ENCODE results near the gene TFDP2.

The TFDP2 gene

DNA sequence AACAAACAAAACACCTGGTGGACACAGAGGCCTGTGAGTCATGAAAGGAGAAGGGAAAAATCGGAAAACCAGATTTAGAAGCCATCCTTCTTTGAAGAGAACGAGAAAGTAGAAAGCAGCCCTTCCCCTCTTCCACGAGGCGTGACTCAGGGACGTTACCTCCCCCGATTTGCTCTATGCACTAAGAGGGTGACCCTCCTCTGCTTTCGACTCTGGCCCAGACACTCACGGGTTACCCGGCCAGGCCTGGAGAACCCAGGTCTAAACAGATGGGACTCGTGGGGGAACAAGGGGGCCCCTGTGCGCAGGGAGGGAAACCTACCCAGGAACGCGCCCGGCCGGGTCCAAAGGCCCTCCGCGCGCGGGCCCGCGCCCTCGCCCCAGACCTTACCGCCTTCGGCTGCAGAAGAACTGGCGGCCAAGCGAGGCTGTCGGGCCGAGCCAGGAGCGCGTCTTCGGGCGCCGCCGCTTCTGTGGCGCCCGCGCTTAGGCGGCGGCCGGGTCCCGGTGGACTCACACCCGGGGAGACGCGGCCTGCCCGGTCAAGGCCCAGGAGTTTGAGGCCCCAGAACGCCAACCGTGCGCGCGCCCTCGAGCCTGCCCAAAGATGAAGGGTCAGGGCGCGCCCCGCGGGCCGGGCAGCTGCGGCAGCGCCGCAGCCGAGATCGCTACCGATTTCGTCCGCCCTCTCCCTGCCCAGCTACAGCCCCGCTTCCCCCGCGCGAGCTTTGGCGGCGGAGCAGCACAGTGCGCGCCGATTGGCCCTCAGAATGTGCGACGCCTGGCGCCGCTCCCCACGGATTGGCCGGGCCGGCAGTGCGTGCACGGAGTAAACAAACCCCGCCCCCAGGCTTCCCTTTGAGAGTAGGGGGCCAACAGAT, at the start of gene TFDP2:
Gene TFDP2 (minus strand): TSS at position 753 of the 881 bp plus-strand sequence. CDS start 47,795 bp downstream, outside the sequence.
- peaks cover 29% of the 10 kb centered on the region for H3K79me2 ChIP-seq (ENCODE audit: control insufficient read depth, insufficient read depth, low read length, unreplicated experiment)
- no peaks in the 10 kb centered on the region for H3K36me3 ChIP-seq (ENCODE audit: insufficient read depth, low read length)
- peak within 1 kb of the TSS; percentile 94 for H3K4me3 ChIP-seq (ENCODE audit: low read depth, low read length)
- peak within 1 kb of the TSS; percentile 93 for H2AFZ ChIP-seq (ENCODE audit: low read length, unreplicated experiment)
- peaks cover 14% of the 10 kb centered on the region for H3K4me1 ChIP-seq (ENCODE audit: control insufficient read depth, insufficient read depth, low read length, unreplicated experiment)
- peak within 1 kb of the TSS; percentile 59 for H3K27ac ChIP-seq (ENCODE audit: low read depth, low read length)
- no peaks in the 10 kb centered on the region for H3K27me3 ChIP-seq (ENCODE audit: insufficient read depth, low read length)

DNA sequence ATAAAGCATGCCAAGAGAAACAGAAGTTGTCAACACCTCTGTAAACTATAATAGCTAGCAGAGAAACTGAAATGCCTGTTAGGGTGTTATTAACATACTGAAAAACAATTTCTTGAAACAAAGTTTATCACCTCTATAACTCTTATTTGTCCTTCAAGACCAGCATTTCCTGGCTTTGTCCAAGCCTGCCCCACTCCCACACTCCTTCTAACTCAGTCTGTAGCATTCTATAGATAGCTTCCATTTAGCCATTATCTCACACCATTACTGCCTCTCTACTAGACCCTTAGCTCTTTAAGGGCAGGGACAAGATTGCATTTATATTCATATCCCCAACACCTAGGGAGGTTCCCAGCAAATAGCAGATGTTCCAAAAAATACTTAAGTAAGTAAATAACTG, 39.5 kb upstream of the TFDP2 start:
- peaks cover 25% of the 10 kb centered on the region for H3K36me3 ChIP-seq (ENCODE audit: insufficient read depth, low read length)
- no peaks in the 10 kb centered on the region for H3K4me1 ChIP-seq (ENCODE audit: control insufficient read depth, insufficient read depth, low read length, unreplicated experiment)
- no peaks in the 10 kb centered on the region for H3K79me2 ChIP-seq (ENCODE audit: control insufficient read depth, insufficient read depth, low read length, unreplicated experiment)

GRCh38 chr3:142180761-142181362, 31.5 kb upstream of the TFDP2 start:
- H3K4me3 ChIP-seq (ENCODE audit: low read depth, low read length), result no peak overlapping the region
- H3K36me3 ChIP-seq (ENCODE audit: insufficient read depth, low read length), result peaks cover 35% of the 10 kb centered on the region
- H3K27me3 ChIP-seq (ENCODE audit: insufficient read depth, low read length), result no peaks in the 10 kb centered on the region
- H3K4me1 ChIP-seq (ENCODE audit: control insufficient read depth, insufficient read depth, low read length, unreplicated experiment), result no peaks in the 10 kb centered on the region
- no peak overlapping the region for H3K27ac ChIP-seq (ENCODE audit: low read depth, low read length)
- H3K79me2 ChIP-seq (ENCODE audit: control insufficient read depth, insufficient read depth, low read length, unreplicated experiment), result no peaks in the 10 kb centered on the region
- H2AFZ ChIP-seq (ENCODE audit: low read length, unreplicated experiment), result no peak overlapping the region

More for the DNA sequence above, 39.5 kb upstream of the TFDP2 start:
- Histone ChIP-seq H3K4me3 (ENCODE audit: low read depth, low read length) (no peak overlapping the region), H3K27ac (ENCODE audit: low read depth, low read length) (no peak overlapping the region), H2AFZ (ENCODE audit: low read length, unreplicated experiment) (no peak overlapping the region), H3K27me3 (ENCODE audit: insufficient read depth, low read length) (no peaks in the 10 kb centered on the region)

DNA sequence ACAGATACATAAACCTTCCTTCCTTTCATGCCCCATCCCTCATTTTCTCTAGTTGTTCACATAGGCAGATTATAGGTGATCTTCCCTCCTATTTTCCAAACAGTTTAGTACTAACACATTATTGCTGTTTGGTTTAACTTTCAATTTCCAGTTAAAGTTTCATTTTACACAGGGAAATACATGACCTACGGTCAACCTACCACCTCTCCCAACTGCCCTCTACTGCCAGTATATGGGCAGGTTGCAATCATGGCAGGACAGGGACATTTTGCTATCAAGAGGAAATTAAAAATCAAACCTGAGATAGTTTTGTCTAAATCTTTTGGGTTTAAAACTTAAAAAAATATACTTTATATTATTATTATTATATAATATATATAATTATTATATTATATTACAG, 26.1 kb upstream of the TFDP2 start:
- Histone ChIP-seq H3K4me3 (ENCODE audit: low read depth, low read length) (no peak overlapping the region), H3K4me1 (ENCODE audit: control insufficient read depth, insufficient read depth, low read length, unreplicated experiment) (no peaks in the 10 kb centered on the region), H3K79me2 (ENCODE audit: control insufficient read depth, insufficient read depth, low read length, unreplicated experiment) (no peaks in the 10 kb centered on the region), H3K36me3 (ENCODE audit: insufficient read depth, low read length) (peaks cover 30% of the 10 kb centered on the region), H3K27me3 (ENCODE audit: insufficient read depth, low read length) (no peaks in the 10 kb centered on the region), H2AFZ (ENCODE audit: low read length, unreplicated experiment) (no peak overlapping the region), H3K27ac (ENCODE audit: low read depth, low read length) (no peak overlapping the region)

GRCh38 chr3:142174559-142174958, 25.2 kb upstream of the TFDP2 start:
- no peak overlapping the region for H3K27ac ChIP-seq (ENCODE audit: low read depth, low read length)

DNA sequence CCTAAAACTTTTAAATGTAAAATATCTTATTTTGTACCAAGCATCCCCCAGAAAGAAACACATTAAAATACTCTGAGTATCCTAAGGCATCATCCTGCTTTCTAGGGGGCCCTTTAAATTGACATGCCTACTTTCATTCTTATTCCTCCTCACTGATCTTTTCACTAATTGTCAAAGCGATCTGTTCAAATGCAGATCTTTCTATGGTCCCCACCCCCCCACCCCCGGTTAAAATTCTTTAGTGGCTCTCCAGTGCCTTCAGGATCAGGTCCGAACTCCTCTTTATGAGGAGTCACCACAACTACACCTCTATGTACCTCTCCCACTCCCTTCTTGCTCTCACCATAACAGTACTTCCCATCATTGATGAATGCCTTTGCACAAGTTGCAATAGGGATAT, 19.2 kb upstream of the TFDP2 start:
- Histone ChIP-seq H2AFZ (ENCODE audit: low read length, unreplicated experiment) (no peak overlapping the region), H3K27ac (ENCODE audit: low read depth, low read length) (no peak overlapping the region), H3K36me3 (ENCODE audit: insufficient read depth, low read length) (peaks cover 28% of the 10 kb centered on the region), H3K27me3 (ENCODE audit: insufficient read depth, low read length) (no peaks in the 10 kb centered on the region), H3K79me2 (ENCODE audit: control insufficient read depth, insufficient read depth, low read length, unreplicated experiment) (no peaks in the 10 kb centered on the region), H3K4me3 (ENCODE audit: low read depth, low read length) (no peak overlapping the region), H3K4me1 (ENCODE audit: control insufficient read depth, insufficient read depth, low read length, unreplicated experiment) (peaks cover 15% of the 10 kb centered on the region)

More at GRCh38 chr3:142174559-142174958, 25.2 kb upstream of the TFDP2 start:
- no peak overlapping the region for H3K4me3 ChIP-seq (ENCODE audit: low read depth, low read length)
- H3K4me1 ChIP-seq (ENCODE audit: control insufficient read depth, insufficient read depth, low read length, unreplicated experiment), result no peaks in the 10 kb centered on the region
- no peaks in the 10 kb centered on the region for H3K27me3 ChIP-seq (ENCODE audit: insufficient read depth, low read length)
- H2AFZ ChIP-seq (ENCODE audit: low read length, unreplicated experiment), result no peak overlapping the region
- H3K36me3 ChIP-seq (ENCODE audit: insufficient read depth, low read length), result peaks cover 38% of the 10 kb centered on the region
- H3K79me2 ChIP-seq (ENCODE audit: control insufficient read depth, insufficient read depth, low read length, unreplicated experiment), result no peaks in the 10 kb centered on the region

DNA sequence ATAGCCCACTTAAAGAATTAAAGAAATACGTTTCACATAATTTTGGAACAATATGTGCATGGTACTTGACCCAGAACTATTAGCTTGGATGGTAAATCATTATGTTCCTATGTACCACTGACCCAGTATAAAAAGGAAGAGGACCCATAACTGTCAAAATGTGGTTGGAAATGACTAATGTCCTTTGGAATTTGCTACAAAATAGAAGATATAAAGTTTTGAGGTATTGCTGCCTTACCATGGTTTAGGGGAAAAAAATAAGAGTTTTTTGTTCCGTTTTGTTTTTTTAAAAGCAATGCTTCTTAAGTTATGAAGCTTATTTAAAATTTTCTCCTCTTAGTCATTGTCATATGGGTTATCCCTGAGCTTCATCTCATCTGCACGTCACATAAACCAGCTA, 15.8 kb upstream of the TFDP2 start:
- H2AFZ ChIP-seq (ENCODE audit: low read length, unreplicated experiment), result no peak overlapping the region
- no peaks in the 10 kb centered on the region for H3K27me3 ChIP-seq (ENCODE audit: insufficient read depth, low read length)
- no peak overlapping the region for H3K4me3 ChIP-seq (ENCODE audit: low read depth, low read length)
- no peaks in the 10 kb centered on the region for H3K79me2 ChIP-seq (ENCODE audit: control insufficient read depth, insufficient read depth, low read length, unreplicated experiment)
- H3K36me3 ChIP-seq (ENCODE audit: insufficient read depth, low read length), result peaks cover 20% of the 10 kb centered on the region
- H3K4me1 ChIP-seq (ENCODE audit: control insufficient read depth, insufficient read depth, low read length, unreplicated experiment), result peaks cover 15% of the 10 kb centered on the region
- H3K27ac ChIP-seq (ENCODE audit: low read depth, low read length), result peak overlapping the region; percentile 31; the same call in 1 of the 2 replicates

DNA sequence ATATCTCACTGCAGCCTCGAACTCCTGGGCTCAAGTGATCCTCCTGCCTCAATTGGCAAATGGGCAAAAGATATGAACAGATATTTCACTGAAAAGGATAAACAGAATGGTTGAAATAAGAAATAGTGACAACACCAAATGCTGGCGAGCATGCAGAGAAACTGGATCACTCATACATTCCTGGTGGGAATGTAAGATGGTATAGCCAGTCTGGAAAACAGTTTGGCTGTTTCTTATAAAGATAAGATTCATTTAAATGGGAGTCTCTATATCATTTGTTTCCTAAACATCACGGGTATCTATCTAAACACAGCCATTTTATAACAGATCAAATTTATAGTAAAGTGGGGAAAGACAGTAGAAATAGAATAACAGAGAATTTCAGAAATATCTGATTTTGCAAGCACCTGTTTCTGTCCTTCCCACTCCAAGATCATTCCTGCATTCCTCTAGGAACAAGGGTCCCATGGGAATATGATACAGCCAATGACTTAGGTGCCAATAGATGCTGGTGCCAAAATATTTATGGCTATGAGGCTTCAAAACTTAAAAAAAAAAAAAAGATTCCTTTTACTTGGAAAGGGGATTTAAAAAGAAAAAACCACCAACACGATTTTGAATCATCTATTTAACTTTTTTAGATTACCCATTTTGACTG, 9.9 kb upstream of the TFDP2 start:
- Histone ChIP-seq H3K27ac (ENCODE audit: low read depth, low read length) (no peak overlapping the region), H3K79me2 (ENCODE audit: control insufficient read depth, insufficient read depth, low read length, unreplicated experiment) (no peaks in the 10 kb centered on the region), H3K4me3 (ENCODE audit: low read depth, low read length) (no peak overlapping the region), H2AFZ (ENCODE audit: low read length, unreplicated experiment) (no peak overlapping the region), H3K4me1 (ENCODE audit: control insufficient read depth, insufficient read depth, low read length, unreplicated experiment) (no peaks in the 10 kb centered on the region), H3K27me3 (ENCODE audit: insufficient read depth, low read length) (no peaks in the 10 kb centered on the region), H3K36me3 (ENCODE audit: insufficient read depth, low read length) (peaks cover 4% of the 10 kb centered on the region; the same call in 1 of the 2 replicates)

DNA sequence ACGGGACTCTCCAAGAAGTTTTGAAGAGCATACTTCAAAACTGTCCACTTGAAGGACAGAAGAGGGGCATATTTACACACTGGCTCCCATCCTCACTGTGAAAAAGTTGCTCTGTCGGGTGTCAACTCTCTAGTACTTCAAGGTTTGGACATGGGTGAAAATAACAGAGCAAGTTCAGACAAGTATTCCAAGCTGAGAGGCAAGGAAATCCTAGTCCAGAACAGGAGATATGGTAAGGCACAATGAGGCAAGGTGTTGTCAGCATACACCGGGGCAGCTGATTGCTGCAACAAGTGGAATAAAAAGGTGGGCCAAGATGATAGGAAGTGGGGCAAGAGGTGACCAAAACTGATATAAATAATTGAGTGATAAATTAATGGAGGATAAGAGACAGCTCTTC, 4.8 kb upstream of the TFDP2 start:
- Histone ChIP-seq H3K27ac (ENCODE audit: low read depth, low read length) (no peak overlapping the region), H3K4me3 (ENCODE audit: low read depth, low read length) (no peak overlapping the region), H3K36me3 (ENCODE audit: insufficient read depth, low read length) (no peaks in the 10 kb centered on the region; the same call in 1 of the 2 replicates), H3K4me1 (ENCODE audit: control insufficient read depth, insufficient read depth, low read length, unreplicated experiment) (no peaks in the 10 kb centered on the region), H3K27me3 (ENCODE audit: insufficient read depth, low read length) (no peaks in the 10 kb centered on the region), H2AFZ (ENCODE audit: low read length, unreplicated experiment) (no peak overlapping the region), H3K79me2 (ENCODE audit: control insufficient read depth, insufficient read depth, low read length, unreplicated experiment) (no peaks in the 10 kb centered on the region)

DNA sequence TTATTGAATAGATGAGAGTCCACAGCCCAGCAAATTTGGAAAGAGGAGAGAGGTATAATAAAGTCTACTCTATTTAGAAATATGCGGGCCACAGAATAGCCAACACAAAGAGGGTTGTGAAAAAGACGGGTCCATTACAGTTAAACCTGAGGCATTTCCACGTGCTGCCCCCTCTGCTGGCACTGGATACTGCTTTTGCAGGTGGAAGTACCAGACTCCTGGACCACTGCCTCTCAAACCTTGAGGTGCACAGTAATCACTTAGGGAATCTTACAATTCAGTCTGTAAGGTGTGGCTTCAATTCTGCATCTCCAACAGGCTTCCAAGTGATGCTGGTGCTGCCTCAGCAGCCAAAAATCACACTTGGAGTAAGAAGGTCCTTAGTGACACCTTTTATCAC, 3.0 kb upstream of the TFDP2 start:
- H2AFZ ChIP-seq (ENCODE audit: low read length, unreplicated experiment), result no peak overlapping the region
- no peaks in the 10 kb centered on the region for H3K27me3 ChIP-seq (ENCODE audit: insufficient read depth, low read length)
- H3K4me1 ChIP-seq (ENCODE audit: control insufficient read depth, insufficient read depth, low read length, unreplicated experiment), result peaks cover 4% of the 10 kb centered on the region
- H3K27ac ChIP-seq (ENCODE audit: low read depth, low read length), result no peak overlapping the region
- no peaks in the 10 kb centered on the region for H3K36me3 ChIP-seq (ENCODE audit: insufficient read depth, low read length)
- no peak overlapping the region for H3K4me3 ChIP-seq (ENCODE audit: low read depth, low read length)
- H3K79me2 ChIP-seq (ENCODE audit: control insufficient read depth, insufficient read depth, low read length, unreplicated experiment), result peaks cover 9% of the 10 kb centered on the region

Data from ACC112 (cell line).